ENCODE results near the gene ERAP2. TPM values are rescaled to one million over a fixed set of nuclear protein-coding genes. Genes with fewer than 3 reads are reported as not detected.

The ERAP2 gene
- polyA plus RNA-seq, 1 donor (not counting 4 experiments of a cell fraction or from before 2014, with no cell fraction given) = 41.0 TPM

DNA sequence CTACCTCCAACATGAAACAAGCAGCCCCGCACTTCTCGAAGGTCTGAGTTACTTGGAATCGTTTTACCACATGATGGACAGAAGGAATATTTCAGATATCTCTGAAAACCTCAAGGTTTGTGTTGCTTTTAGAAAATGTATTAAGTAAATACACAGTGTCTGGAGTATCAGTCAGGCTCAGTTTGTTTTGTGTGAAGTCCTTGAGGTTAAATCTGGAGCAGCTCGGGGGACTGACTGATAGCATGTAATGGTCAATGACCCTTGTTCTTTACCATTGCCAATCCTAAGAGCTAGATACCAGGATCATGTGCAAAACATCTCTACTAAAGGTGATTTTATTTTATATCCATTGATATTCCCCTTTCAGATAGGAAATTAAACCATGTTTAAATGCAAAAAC lies 32.7 kb downstream of the ERAP2 start:
- Histone ChIP-seq H3K9ac (ENCODE audit: control insufficient read depth, extremely low read depth, insufficient read depth, low read length) (no peak overlapping the region), H3K79me2 (ENCODE audit: control insufficient read depth, insufficient read depth, low read length) (no peaks in the 10 kb centered on the region), H3K4me1 (ENCODE audit: control insufficient read depth, extremely low read depth, insufficient read depth, low read length) (no peaks in the 10 kb centered on the region), H3K36me3 (ENCODE audit: control insufficient read depth in 2 of 2, extremely low read depth in 1 of 2, insufficient read depth in 2 of 2, low read length in 2 of 2) (no peaks in the 10 kb centered on the region), H3K4me2 (ENCODE audit: control insufficient read depth, extremely low read depth, insufficient read depth, low read depth, low read length) (no peak overlapping the region), H3K4me3 (ENCODE audit: control insufficient read depth in 2 of 3, extremely low read depth in 1 of 3, insufficient read depth in 2 of 3, low read depth in 1 of 3, low read length in 3 of 3) (no peak overlapping the region), H3K9me3 (ENCODE audit: control insufficient read depth, low read depth, low read length) (no peaks in the 10 kb centered on the region), H3K27me3 (ENCODE audit: control insufficient read depth, extremely low read depth, insufficient read depth, low read length) (no peaks in the 10 kb centered on the region), H3K9me1 (ENCODE audit: control insufficient read depth, extremely low read depth, insufficient read depth, low read length) (no peaks in the 10 kb centered on the region), H4K20me1 (ENCODE audit: control insufficient read depth, extremely low read depth, insufficient read depth, low read length) (no peaks in the 10 kb centered on the region), H2AFZ (ENCODE audit: control insufficient read depth, low read length) (no peak overlapping the region), H3K27ac (ENCODE audit: control insufficient read depth, insufficient read depth, low read length) (no peak overlapping the region)
- DNase-seq (ENCODE audit: low read depth, low spot score) (no peak), FAIRE-seq (no peak)
- TF ChIP-seq CTCF (optimal IDR thresholded peaks at IDR 0.05 in 1 of 3, IDR thresholded peaks at IDR 0.05 in 1 of 3, conservative IDR thresholded peaks at IDR 0.05 in 1 of 3; ENCODE audit: extremely low read depth in 1 of 3, insufficient read depth in 2 of 3, low read length in 3 of 3) (no peak), EZH2 (IDR thresholded peaks at IDR 0.05; ENCODE audit: low read length) (no peak)
- dilution Hi-C loops (cut with MboI; ENCODE audit: extremely low pct_ligation_motif_present, low sequenced_read_pairs) = no loop called here

GRCh38 chr5:96909435-96909834 lies 33.1 kb downstream of the ERAP2 start:
- H3K27ac ChIP-seq (ENCODE audit: control insufficient read depth, insufficient read depth, low read length) = no peak overlapping the region
- no peaks in the 10 kb centered on the region for H3K9me1 ChIP-seq (ENCODE audit: control insufficient read depth, extremely low read depth, insufficient read depth, low read length)
- no peaks in the 10 kb centered on the region for H3K9me3 ChIP-seq (ENCODE audit: control insufficient read depth, low read depth, low read length)
- no peaks in the 10 kb centered on the region for H3K27me3 ChIP-seq (ENCODE audit: control insufficient read depth, extremely low read depth, insufficient read depth, low read length)
- H3K4me2 ChIP-seq (ENCODE audit: control insufficient read depth, extremely low read depth, insufficient read depth, low read depth, low read length) = no peak overlapping the region
- H3K4me3 ChIP-seq (ENCODE audit: control insufficient read depth in 2 of 3, extremely low read depth in 1 of 3, insufficient read depth in 2 of 3, low read depth in 1 of 3, low read length in 3 of 3) = no peak overlapping the region
- H3K9ac ChIP-seq (ENCODE audit: control insufficient read depth, extremely low read depth, insufficient read depth, low read length) = no peak overlapping the region
- peaks cover 0 to under 1% of the 10 kb centered on the region in 2 experiments for H3K36me3 ChIP-seq (ENCODE audit: control insufficient read depth in 2 of 2, extremely low read depth in 1 of 2, insufficient read depth in 2 of 2, low read length in 2 of 2)
- TF ChIP-seq CTCF (optimal IDR thresholded peaks at IDR 0.05 in 1 of 3, IDR thresholded peaks at IDR 0.05 in 1 of 3, conservative IDR thresholded peaks at IDR 0.05 in 1 of 3; ENCODE audit: extremely low read depth in 1 of 3, insufficient read depth in 2 of 3, low read length in 3 of 3) = no peak
- TF ChIP-seq EZH2 (IDR thresholded peaks at IDR 0.05; ENCODE audit: low read length) = no peak
- H2AFZ ChIP-seq (ENCODE audit: control insufficient read depth, low read length) = no peak overlapping the region
- H3K79me2 ChIP-seq (ENCODE audit: control insufficient read depth, insufficient read depth, low read length) = no peaks in the 10 kb centered on the region
- H3K4me1 ChIP-seq (ENCODE audit: control insufficient read depth, extremely low read depth, insufficient read depth, low read length) = no peaks in the 10 kb centered on the region
- no peaks in the 10 kb centered on the region for H4K20me1 ChIP-seq (ENCODE audit: control insufficient read depth, extremely low read depth, insufficient read depth, low read length)
- DNase-seq (ENCODE audit: low read depth, low spot score) (no peak), FAIRE-seq (no peak)
- dilution Hi-C loops (cut with MboI; ENCODE audit: extremely low pct_ligation_motif_present, low sequenced_read_pairs) = no loop called here
